Measurements from ENCODE around the gene PKD1L1. TPM values are rescaled to one million over a fixed set of nuclear protein-coding genes. Genes with fewer than 3 reads are reported as not detected.

Gene PKD1L1
- total and polyA plus RNA-seq, 4 donors = 0.52 to 1.2 TPM; not detected in 2

DNA sequence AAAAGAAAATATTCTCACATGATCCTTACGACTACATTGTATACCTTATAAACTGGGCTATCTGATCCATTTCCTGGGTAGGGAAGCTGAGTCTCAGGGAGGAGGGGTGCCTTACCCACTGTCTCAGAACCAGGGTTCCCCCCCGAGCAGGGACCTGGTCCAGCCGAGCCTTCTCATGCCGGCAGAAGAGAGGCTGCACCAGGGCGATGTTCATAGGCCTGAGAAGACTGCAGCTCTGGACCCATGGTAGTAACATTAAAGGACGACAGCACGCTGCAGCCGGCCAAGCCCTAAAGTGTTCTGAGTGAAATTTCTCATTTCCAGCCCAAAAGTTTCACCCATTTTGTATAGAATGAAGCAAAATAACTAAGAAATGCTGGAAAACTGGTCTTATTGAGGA is 203.4 kb downstream of the PKD1L1 start:
- Histone ChIP-seq H3K36me3 (ENCODE audit: control insufficient read depth in 1 of 2, insufficient read depth in 2 of 2, low read length in 1 of 2) (no peaks in the 10 kb centered on the region), H3K27ac (ENCODE audit: low read depth in 1 of 2, low read length in 2 of 2) (no peak overlapping the region), H3K4me1 (ENCODE audit: control insufficient read depth in 1 of 2, insufficient read depth in 2 of 2, low read length in 2 of 2) (no peaks in the 10 kb centered on the region), H3K4me3 (ENCODE audit: low read length in 2 of 2) (no peak overlapping the region), H3K27me3 (ENCODE audit: control insufficient read depth in 1 of 2, insufficient read depth in 2 of 2, low read length in 1 of 2) (no peaks in the 10 kb centered on the region), H3K9me3 (ENCODE audit: control insufficient read depth, low read length) (no peaks in the 10 kb centered on the region)
- peak in 1 of 2 donors; percentile 47 for DNase-seq
- no peak for ATAC-seq (ENCODE audit: low FRiP score)
- WGBS, 2 donors = 94 to 96% methylated on average over 8 of the region's 8 CpGs
- intact Hi-C loops (cut with DNase I) = no loop called here

DNA sequence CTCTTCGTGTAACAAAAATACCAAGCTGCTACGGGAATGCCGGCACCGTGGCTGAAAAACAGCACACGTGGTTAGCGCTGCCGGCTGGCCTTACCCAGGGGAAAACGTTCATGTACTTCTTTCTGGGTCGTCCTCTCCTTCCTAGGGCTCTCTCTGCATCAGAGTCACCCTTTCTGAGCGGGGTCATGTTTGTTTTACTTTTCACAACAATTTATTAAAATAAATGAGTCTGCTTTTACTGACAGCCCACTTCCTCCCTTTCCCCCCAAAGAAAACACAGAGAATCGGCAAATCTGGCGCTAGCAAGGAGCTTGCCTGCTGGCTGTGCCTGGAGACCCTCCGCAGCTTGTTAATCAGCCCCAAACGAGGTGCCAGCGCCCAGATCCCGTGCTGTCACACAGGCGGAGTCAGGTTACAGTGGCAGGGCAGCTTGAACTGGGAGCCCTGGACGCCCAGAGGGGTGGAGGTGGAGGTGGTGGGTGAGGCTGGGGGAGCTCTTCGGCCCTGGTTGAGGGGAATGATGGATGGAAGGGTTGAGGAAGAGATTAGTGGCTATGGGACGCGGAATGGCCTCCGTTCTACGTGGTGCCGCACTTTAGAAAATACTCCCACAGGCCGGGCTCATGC is 204.2 kb downstream of the PKD1L1 start:
- Histone ChIP-seq H3K4me1 (ENCODE audit: control insufficient read depth in 1 of 2, insufficient read depth in 2 of 2, low read length in 2 of 2) (no peaks in the 10 kb centered on the region), H3K9me3 (ENCODE audit: control insufficient read depth, low read length) (no peaks in the 10 kb centered on the region), H3K36me3 (ENCODE audit: control insufficient read depth in 1 of 2, insufficient read depth in 2 of 2, low read length in 1 of 2) (no peaks in the 10 kb centered on the region), H3K4me3 (ENCODE audit: low read length in 2 of 2) (no peak overlapping the region), H3K27me3 (ENCODE audit: control insufficient read depth in 1 of 2, insufficient read depth in 2 of 2, low read length in 1 of 2) (no peaks in the 10 kb centered on the region), H3K27ac (ENCODE audit: low read depth in 1 of 2, low read length in 2 of 2) (peak overlapping the region in 1 of 2 donors; percentile 31)
- ATAC-seq (ENCODE audit: low FRiP score) (peak; percentile 33), DNase-seq (peak in 1 of 2 donors; percentile 74)
- intact Hi-C loops (cut with DNase I) = no loop called here
- 31 to 32% methylated on average over 25 of the region's 25 CpGs for WGBS, 2 donors

DNA sequence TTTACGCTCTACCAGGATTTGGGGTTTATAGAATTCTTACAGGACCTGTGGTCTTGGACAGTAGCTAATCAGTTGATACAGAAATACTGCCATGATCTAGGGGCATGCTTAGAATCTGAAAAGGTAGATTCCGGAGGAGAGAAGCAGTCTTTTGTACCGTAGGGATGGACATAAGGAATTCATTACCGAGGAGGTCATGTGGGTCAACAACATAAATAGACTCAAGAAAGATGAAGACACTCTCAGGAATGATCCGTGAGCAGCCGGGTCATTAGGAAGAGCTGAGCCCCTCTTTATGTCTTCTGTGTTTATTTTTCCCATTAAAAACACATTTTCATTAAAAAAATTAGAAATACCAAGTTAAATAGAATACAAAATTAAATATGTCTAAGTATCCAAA is 206.3 kb downstream of the PKD1L1 start:
- intact Hi-C loops (cut with DNase I) = no loop called here
- WGBS, 2 donors = 97 to 99% methylated on average over 6 of the region's 6 CpGs
- H3K27ac ChIP-seq (ENCODE audit: low read depth in 1 of 2, low read length in 2 of 2) = no peak overlapping the region
- no peaks in the 10 kb centered on the region for H3K36me3 ChIP-seq (ENCODE audit: control insufficient read depth in 1 of 2, insufficient read depth in 2 of 2, low read length in 1 of 2)
- H3K4me1 ChIP-seq (ENCODE audit: control insufficient read depth in 1 of 2, insufficient read depth in 2 of 2, low read length in 2 of 2) = no peaks in the 10 kb centered on the region
- no peak for ATAC-seq (ENCODE audit: low FRiP score)
- DNase-seq = no peak
- H3K9me3 ChIP-seq (ENCODE audit: control insufficient read depth, low read length) = no peaks in the 10 kb centered on the region
- no peak overlapping the region for H3K4me3 ChIP-seq (ENCODE audit: low read length in 2 of 2)
- no peaks in the 10 kb centered on the region for H3K27me3 ChIP-seq (ENCODE audit: control insufficient read depth in 1 of 2, insufficient read depth in 2 of 2, low read length in 1 of 2)

DNA sequence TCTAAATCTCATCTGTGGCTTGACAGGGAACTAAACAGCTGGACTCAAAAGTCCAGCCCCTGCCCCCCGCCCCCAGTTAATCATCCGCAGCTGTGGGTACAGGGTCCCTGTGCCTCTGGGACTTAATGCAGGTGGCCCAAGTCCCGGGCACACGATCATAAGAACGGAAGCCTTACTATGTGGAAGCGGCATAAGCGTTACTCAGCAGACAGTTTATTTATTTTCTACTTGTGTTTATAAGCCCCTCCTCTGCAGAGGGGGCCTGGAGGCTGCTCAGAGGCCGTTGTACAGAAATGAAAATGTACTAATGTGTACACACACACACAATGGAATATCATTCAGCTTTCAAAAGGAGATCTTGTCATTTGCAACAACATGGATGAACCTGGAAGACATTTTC is 208.4 kb downstream of the PKD1L1 start:
- Histone ChIP-seq H3K27me3 (ENCODE audit: control insufficient read depth in 1 of 2, insufficient read depth in 2 of 2, low read length in 1 of 2) (no peaks in the 10 kb centered on the region), H3K9me3 (ENCODE audit: control insufficient read depth, low read length) (no peaks in the 10 kb centered on the region), H3K4me1 (ENCODE audit: control insufficient read depth in 1 of 2, insufficient read depth in 2 of 2, low read length in 2 of 2) (no peaks in the 10 kb centered on the region), H3K27ac (ENCODE audit: low read depth in 1 of 2, low read length in 2 of 2) (no peak overlapping the region), H3K4me3 (ENCODE audit: low read length in 2 of 2) (no peak overlapping the region), H3K36me3 (ENCODE audit: control insufficient read depth in 1 of 2, insufficient read depth in 2 of 2, low read length in 1 of 2) (no peaks in the 10 kb centered on the region)
- 88 to 89% methylated on average over 8 of the region's 8 CpGs for WGBS, 2 donors
- DNase-seq (no peak), ATAC-seq (ENCODE audit: low FRiP score) (no peak)
- intact Hi-C loops (cut with DNase I) = no loop called here

DNA sequence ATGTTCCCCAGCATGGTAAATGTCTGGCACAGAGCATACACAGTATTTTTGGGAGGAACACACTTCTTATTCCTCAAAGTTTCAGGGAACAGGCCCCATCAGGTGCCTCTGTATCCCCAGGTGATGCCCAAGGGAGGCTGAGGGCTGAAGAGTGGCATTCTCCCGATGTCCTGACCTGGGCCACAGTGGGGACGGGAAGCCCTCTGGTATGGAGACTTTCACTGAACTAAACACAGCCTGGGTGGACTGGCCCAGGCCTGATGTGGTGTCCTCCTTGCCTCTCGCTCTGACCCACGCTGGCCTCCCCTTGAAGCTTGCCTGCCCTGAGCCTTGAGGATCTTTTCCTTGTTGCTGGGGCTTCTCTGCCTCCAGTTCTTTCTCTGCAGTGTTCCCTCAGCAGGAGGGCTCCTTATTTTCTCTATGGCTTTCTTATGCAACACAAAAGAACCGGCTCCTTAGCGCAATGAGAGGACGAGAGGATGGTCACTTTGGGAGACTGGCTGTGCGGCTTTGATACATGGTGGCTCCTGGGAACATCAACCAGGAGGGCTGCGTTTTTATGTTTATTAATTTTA is 208.9 kb downstream of the PKD1L1 start:
- Histone ChIP-seq H3K27me3 (ENCODE audit: control insufficient read depth in 1 of 2, insufficient read depth in 2 of 2, low read length in 1 of 2) (no peaks in the 10 kb centered on the region), H3K4me1 (ENCODE audit: control insufficient read depth in 1 of 2, insufficient read depth in 2 of 2, low read length in 2 of 2) (no peaks in the 10 kb centered on the region), H3K9me3 (ENCODE audit: control insufficient read depth, low read length) (no peaks in the 10 kb centered on the region), H3K36me3 (ENCODE audit: control insufficient read depth in 1 of 2, insufficient read depth in 2 of 2, low read length in 1 of 2) (no peaks in the 10 kb centered on the region), H3K27ac (ENCODE audit: low read depth in 1 of 2, low read length in 2 of 2) (no peak overlapping the region), H3K4me3 (ENCODE audit: low read length in 2 of 2) (no peak overlapping the region)
- DNase-seq (no peak), ATAC-seq (ENCODE audit: low FRiP score) (no peak)
- intact Hi-C loops (cut with DNase I) = no loop called here
- WGBS, 2 donors = 92 to 96% methylated on average over 9 of the region's 9 CpGs

DNA sequence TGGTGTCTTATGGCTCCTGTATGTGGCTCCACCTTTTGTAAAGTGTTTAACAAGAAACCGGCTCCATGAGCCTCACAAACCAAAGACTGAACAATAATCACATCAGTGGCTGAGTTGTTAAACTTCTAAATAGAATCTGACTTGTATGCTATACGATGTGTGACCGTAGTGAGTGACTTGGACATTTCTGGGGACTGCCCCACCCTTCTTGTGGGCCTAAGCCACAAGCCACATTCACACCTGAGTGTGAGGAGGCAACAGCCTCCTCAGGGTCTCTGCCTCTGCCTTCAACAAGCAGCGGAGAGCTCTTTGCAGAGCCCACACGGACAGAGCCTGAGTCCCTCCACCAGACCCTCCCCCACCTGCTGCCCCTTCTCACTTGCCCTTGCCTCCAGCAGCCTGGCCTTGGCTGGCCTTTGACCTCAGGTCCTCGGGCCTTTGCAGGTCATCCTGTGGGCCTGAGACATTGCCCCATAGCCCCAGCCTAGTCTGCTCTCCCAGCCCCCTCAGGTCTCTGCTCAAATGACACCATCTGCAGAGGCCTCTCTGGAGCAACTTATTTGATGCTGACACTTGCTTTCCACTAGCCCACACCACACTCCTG is 209.6 kb downstream of the PKD1L1 start:
- intact Hi-C loops (cut with DNase I) = no loop called here
- no peak overlapping the region for H3K27ac ChIP-seq (ENCODE audit: low read depth in 1 of 2, low read length in 2 of 2)
- no peak overlapping the region for H3K4me3 ChIP-seq (ENCODE audit: low read length in 2 of 2)
- no peaks in the 10 kb centered on the region for H3K27me3 ChIP-seq (ENCODE audit: control insufficient read depth in 1 of 2, insufficient read depth in 2 of 2, low read length in 1 of 2)
- H3K36me3 ChIP-seq (ENCODE audit: control insufficient read depth in 1 of 2, insufficient read depth in 2 of 2, low read length in 1 of 2) = no peaks in the 10 kb centered on the region
- 82 to 90% methylated on average over 6 of the region's 6 CpGs for WGBS, 2 donors
- no peaks in the 10 kb centered on the region for H3K4me1 ChIP-seq (ENCODE audit: control insufficient read depth in 1 of 2, insufficient read depth in 2 of 2, low read length in 2 of 2)
- DNase-seq (no peak), ATAC-seq (ENCODE audit: low FRiP score) (no peak)
- H3K9me3 ChIP-seq (ENCODE audit: control insufficient read depth, low read length) = no peaks in the 10 kb centered on the region

DNA sequence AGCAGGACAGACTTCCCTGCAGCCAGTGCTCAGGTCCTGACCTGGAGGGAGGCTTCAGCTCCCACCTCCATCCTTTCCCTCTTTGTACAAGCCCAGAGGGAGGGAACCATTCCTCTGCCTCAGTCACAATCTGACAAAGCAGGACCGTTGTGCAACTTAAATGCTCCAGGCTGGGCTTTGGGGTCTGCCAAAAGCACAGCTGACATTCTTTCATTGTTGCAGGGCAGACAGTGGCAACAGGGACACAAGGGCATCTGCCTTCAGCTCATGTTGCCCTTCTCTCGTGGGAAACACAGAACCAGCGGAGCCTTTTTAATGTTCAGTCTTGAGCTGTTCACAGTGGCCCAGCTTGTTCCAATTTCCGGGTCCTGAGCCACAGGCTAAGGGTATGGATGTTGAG is 210.7 kb downstream of the PKD1L1 start:
- no peak for ATAC-seq (ENCODE audit: low FRiP score)
- no peak overlapping the region for H3K27ac ChIP-seq (ENCODE audit: low read depth in 1 of 2, low read length in 2 of 2)
- H3K4me1 ChIP-seq (ENCODE audit: control insufficient read depth in 1 of 2, insufficient read depth in 2 of 2, low read length in 2 of 2) = no peaks in the 10 kb centered on the region
- H3K4me3 ChIP-seq (ENCODE audit: low read length in 2 of 2) = no peak overlapping the region
- intact Hi-C loops (cut with DNase I) = no loop called here
- DNase-seq = no peak
- H3K36me3 ChIP-seq (ENCODE audit: control insufficient read depth in 1 of 2, insufficient read depth in 2 of 2, low read length in 1 of 2) = no peaks in the 10 kb centered on the region
- H3K9me3 ChIP-seq (ENCODE audit: control insufficient read depth, low read length) = no peaks in the 10 kb centered on the region
- 91 to 95% methylated on average over 4 of the region's 4 CpGs for WGBS, 2 donors
- H3K27me3 ChIP-seq (ENCODE audit: control insufficient read depth in 1 of 2, insufficient read depth in 2 of 2, low read length in 1 of 2) = no peaks in the 10 kb centered on the region

DNA sequence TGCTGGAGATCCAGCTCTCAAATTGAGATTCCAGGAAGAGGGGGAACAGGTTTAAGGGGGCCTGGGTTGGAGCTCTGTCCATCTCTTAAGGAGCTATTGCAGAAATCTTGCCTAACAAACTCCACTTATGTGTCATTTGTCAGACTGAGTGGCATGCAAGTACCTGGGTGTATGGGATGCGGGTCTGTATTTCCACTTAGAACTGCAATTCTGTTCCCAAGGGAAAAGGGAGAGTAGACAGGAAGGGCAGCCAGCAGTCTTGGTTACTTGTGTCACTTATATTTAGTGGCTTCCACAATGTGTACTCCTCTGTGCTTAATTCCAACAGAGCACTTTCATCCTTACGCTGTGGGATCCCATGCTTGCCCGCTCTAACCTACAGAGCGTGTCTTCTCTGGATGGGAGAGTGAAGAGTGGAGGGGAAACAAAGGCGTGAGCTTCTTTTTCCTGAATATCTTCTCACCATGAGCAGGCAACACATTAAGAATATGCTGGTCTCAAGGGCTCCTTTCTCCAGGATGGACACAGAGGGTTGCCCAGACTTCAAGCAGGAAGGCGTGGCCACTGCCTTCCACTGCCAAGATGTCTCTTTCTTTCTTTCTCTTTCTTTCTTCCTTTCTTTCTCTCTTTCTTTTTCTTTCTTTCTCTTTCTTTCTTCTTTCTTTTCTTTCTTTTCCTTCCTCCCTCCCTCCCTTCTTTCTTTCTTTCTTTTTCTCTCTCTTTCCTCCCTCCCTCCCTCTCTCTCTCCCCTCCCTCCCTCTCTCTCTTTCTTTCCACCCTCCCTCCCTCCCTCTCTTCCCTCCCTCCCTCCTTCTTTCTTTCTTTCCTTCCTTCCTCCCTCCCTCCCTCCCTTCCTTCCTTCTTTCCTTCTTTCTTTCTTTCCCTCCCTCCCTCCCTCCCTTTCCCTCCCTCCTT is 212.6 kb downstream of the PKD1L1 start:
- DNase-seq = no peak
- no peak overlapping the region for H3K4me3 ChIP-seq (ENCODE audit: low read length in 2 of 2)
- H3K27me3 ChIP-seq (ENCODE audit: control insufficient read depth in 1 of 2, insufficient read depth in 2 of 2, low read length in 1 of 2) = no peaks in the 10 kb centered on the region
- 97% methylated on average over 6 of the region's 6 CpGs for WGBS, 2 donors
- H3K4me1 ChIP-seq (ENCODE audit: control insufficient read depth in 1 of 2, insufficient read depth in 2 of 2, low read length in 2 of 2) = no peaks in the 10 kb centered on the region
- intact Hi-C loops (cut with DNase I) = no loop called here
- no peaks in the 10 kb centered on the region for H3K36me3 ChIP-seq (ENCODE audit: control insufficient read depth in 1 of 2, insufficient read depth in 2 of 2, low read length in 1 of 2)
- H3K27ac ChIP-seq (ENCODE audit: low read depth in 1 of 2, low read length in 2 of 2) = no peak overlapping the region
- no peak for ATAC-seq (ENCODE audit: low FRiP score)
- no peaks in the 10 kb centered on the region for H3K9me3 ChIP-seq (ENCODE audit: control insufficient read depth, low read length)
